SHP77 treated with DMSO at 0.1 percent for 48 hours (cell line): ENCODE results near the gene POLE.

ENCODE experiments used
- DNase-seq: peaks from one replicate; lab custom pipeline; 2025; lab: John Stamatoyannopoulos, UW

Gene POLE

DNA sequence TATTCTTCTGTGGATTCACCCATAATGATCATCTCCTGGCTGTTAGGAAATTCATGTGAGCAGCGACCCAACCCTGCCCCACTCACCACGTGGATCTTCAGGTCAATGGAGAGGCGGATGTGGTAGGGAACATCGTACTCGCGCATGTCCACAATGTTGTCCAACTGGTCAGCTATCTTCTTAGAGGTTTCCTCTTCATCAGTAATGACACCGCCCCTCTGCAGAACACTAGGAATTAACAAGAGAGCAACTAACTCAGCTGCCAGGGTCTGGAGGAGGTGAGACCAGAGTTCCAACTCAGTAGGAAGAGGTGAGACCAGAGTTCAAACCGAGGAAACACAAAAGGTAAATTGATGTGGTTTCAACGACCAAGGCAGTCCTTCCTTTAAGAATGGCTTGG lies 9.7 kb downstream of the POLE start:
- DNase-seq, result no peak

- DNase-seq, result no peak
Observed at GRCh38 chr12:132675757-132676432, 11.2 kb downstream of the POLE start.

DNA sequence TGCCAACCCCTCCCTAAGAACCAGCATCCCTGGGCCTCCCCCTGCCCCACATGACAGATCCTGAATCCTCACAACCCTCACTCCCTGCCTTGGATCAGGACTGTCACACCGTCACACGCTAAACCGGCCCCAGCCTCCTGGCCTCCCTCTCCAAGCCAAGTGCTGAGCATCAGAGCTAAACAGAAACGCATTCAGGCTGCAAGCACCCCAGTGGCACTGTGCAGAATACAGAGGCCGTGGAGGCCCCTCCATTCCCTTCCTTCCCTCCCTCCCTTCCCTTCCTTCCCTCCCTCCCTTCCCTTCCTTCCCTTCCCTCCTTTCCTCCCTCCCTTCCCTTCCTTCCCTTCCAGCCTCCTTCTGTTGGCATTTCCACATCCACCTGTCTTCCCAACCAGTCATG lies 12.6 kb downstream of the POLE start:
- no peak for DNase-seq

- DNase-seq, result no peak
Observed at GRCh38 chr12:132673288-132674179, 13.6 kb downstream of the POLE start.

DNA sequence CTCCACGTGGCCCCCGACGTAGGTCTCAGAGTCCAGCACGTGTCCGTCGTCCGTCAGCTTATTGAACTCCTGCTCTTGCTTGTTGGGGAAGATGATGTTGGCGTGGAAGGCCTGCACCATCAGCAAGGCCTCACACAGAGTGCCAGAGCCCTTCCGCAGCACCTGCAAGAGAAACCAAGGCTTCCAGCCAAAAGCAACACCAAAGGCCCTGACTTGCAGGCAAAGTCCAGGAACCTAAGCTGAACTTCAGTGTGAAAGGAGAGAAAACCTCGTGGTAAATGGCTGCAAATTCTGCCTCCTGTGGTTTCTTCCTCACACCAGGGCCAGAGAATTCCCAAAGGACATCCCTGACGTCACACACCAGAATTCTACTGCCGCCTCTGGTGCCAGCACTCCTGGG lies 14.5 kb downstream of the POLE start:
- DNase-seq, result no peak

DNA sequence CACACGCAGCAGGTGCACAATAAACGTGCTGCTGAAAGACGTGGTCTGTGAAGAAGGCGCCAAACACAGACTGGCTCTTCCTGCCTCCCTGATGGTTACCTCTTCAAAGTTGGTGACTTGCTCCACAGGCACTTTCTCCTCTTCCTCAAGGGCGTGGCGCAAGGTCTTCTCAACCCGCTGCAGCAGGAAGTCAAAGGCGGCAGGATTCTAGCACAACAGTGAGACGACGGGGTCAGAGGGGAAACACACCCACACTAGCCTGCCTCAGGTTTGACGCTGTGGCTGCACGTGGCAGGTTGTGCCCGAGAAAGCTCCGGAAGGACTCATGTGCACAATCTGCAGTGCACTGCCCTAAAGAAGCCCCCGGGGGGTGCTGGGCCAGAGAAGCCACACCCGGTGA lies 15.0 kb downstream of the POLE start:
- DNase-seq, result no peak

DNA sequence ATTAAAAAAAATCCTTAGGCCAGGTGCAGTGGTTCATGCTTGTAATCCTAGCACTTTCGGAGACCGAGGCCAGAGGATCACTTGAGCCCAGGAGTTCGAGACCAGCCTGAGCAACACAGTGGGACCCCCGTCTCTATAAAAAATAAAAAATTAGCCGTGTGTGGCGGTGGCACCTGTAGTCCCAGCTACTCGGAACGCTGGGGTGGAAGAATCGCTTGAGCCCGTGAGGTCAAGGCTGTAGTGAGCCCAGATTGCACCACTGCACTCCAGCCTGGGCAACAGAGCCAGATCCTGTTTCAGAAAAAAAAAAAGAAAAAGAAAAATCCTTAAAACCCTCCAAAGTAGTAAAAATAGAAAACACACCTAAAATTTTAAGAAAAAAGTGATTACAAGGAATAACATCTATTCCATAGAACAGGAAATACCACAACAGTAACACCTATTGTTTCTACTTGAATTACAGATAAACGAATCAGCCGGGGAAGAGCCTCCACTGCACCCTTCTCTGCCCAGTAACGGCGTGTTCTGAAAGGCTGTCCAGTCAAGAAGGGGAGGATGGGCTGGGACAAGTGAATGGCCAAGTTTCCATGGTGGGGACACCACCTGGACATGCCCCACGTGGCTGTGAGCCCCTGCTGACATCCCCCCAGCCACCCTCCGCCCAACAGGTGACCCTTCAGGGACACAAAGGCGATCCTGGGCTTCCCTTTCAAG lies 17.8 kb downstream of the POLE start:
- DNase-seq, result no peak

- no peak for DNase-seq
Observed at GRCh38 chr12:132668191-132669088, 18.7 kb downstream of the POLE start.

DNA sequence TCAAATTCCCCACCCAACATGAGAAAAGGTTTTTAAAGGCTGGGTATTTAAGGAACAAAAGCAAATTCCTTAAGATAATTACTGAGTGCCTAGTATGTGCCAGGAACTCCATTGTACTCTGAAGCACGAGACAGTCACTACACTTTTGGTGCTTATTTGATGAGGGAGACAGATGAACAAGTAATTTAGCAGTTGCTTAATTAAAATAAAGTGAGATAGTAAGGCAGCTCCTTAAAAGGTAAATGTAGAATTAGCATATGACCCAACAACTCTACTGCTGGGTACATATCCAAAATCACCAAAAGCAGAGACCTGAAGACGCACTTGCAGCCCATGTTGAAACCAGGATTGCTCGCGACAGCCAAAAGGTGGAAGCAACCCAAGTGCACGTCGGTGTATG lies 21.3 kb downstream of the POLE start:
- DNase-seq, result no peak

DNA sequence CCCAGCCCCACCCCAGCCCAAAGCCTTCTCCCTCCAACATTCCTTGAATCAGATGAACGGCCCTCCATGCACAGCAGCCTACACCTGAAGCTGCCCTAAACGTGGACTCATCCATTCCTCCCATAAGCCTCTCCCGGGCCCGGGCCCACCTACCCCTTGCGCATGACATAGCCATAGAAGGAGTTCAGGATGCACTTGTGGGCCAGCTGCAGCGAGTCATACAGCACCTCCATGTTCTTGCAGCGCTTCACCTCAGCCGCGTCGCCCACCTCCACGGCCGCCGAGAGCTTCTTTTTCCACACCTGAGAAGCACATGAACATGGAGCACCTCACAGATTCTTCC lies 22.0 kb downstream of the POLE start:
- no peak for DNase-seq

GRCh38 chr12:132664206-132665148 lies 22.7 kb downstream of the POLE start:
- DNase-seq, result no peak

- DNase-seq, result no peak
Observed at GRCh38 chr12:132662901-132663755, 24.0 kb downstream of the POLE start.

GRCh38 chr12:132661972-132662371 lies 25.2 kb downstream of the POLE start:
- DNase-seq, result no peak

- DNase-seq, result no peak
Observed at GRCh38 chr12:132660996-132661395, 26.1 kb downstream of the POLE start.

GRCh38 chr12:132660052-132660451 lies 27.1 kb downstream of the POLE start:
- no peak for DNase-seq

DNA sequence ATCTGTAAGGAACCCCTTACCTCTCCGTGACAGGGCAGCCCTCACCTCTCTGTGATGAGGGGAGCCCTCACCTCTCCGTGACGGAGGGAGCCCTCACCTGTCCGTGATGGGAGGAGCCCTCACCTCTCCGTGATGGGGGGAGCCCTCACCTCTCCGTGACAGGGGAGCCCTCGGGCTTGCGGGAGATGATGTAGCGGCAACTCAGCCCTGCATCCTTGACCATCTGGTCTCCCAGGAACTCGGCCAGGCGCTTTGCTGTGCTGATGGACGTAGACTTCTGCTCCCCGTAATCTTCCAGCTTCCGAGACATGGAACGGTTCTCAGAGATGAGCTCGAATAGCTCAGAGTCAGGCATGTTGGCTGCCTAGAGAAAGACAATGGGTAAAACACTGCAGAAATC lies 28.0 kb downstream of the POLE start:
- no peak for DNase-seq

DNA sequence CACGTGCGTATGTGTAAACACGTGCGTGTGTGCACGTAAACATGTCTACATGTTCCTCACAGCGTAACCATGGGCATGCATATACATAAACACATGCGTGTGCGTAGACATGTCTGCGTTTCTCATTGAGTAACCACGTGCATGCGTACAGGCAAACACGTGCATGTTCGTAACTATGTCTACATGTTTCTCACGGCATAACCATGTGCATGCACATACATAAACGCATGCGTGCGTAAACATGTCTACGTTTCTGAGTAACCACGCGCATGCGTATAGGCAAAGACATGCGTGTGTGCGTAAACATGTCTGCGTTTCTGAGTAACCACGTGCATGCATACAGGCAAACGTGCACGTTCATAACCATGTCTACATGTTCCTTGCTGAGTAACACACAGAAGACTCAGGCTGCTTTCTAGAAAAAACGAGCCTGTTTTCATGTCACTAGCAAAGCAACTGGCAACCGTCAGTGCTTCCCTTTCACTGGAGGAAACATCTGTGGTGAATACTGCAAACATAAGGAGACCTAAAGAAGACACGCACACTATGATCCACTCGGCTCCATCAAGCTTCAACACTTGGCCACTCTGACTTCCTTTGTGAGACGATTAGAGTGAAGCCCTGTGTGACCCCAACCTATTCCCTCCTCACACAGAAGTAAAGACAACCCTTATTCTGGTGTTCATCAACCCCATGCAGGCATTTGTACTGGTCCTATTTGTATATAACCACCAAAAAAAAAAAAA lies 28.8 kb downstream of the POLE start:
- no peak for DNase-seq

GRCh38 chr12:132657004-132657727 lies 30.0 kb downstream of the POLE start:
- DNase-seq, result no peak
